Choroid plexus epithelial cell (primary cell): ENCODE results near the gene KLHDC7A.

ENCODE experiments used
- DNase-seq: peaks from one replicate; pipeline ENCODE4 v3.0.0-alpha.2; 2010; ENCODE audit warnings: low read depth
- H3K4me3 ChIP-seq: 2 replicates; pipeline ENCODE4 v1.5.1; 2011; ENCODE audit warnings: low read depth, mild to moderate bottlenecking, control low read depth, low read length, moderate library complexity
- CTCF ChIP-seq: conservative IDR thresholded peaks from 2 replicates; pipeline ENCODE4 v1.5.1; 2011; ENCODE audit warnings: low read depth, mild to moderate bottlenecking, control low read depth, inconsistent platforms, low read length, moderate library complexity

Gene KLHDC7A

GRCh38 chr1:18508084-18508483 lies 27.4 kb downstream of the KLHDC7A start:
- no peak for TF ChIP-seq CTCF
- no peak overlapping the region for H3K4me3 ChIP-seq
- DNase-seq = no peak

- DNase-seq = no peak
- no peak overlapping the region for H3K4me3 ChIP-seq
- TF ChIP-seq CTCF = no peak
Measured at GRCh38 chr1:18511149-18511873, 30.6 kb downstream of the KLHDC7A start.

- H3K4me3 ChIP-seq = no peak overlapping the region
- no peak for TF ChIP-seq CTCF
- DNase-seq = no peak
Measured at GRCh38 chr1:18511874-18512150, 31.1 kb downstream of the KLHDC7A start.

- DNase-seq = no peak
- H3K4me3 ChIP-seq = no peak overlapping the region
- TF ChIP-seq CTCF = no peak
Measured at GRCh38 chr1:18512883-18513282, 32.2 kb downstream of the KLHDC7A start.

GRCh38 chr1:18513995-18514394 lies 33.3 kb downstream of the KLHDC7A start:
- no peak overlapping the region for H3K4me3 ChIP-seq
- no peak for DNase-seq
- no peak for TF ChIP-seq CTCF

- no peak for TF ChIP-seq CTCF
- no peak overlapping the region for H3K4me3 ChIP-seq
- DNase-seq = no peak
Measured at GRCh38 chr1:18515120-18515667, 34.5 kb downstream of the KLHDC7A start.

- DNase-seq = no peak
- no peak for TF ChIP-seq CTCF
- H3K4me3 ChIP-seq = no peak overlapping the region
Measured at GRCh38 chr1:18516473-18516872, 35.7 kb downstream of the KLHDC7A start.
